ENCODE results near the gene VPS8. TPM values are rescaled to one million over a fixed set of nuclear protein-coding genes. Genes with fewer than 3 reads are reported as not detected.

VPS8 gene
- total and polyA plus RNA-seq, 2 of the 8 experiments (the other 6 are each of a cell fraction or from before 2014, with no cell fraction given) = 13.0 to 41.0 TPM

GRCh38 chr3:184908859-184909258 lies 96.9 kb downstream of the VPS8 start:
- no peaks in the 10 kb centered on the region for H3K27me3 ChIP-seq (replicated peaks in 1 of 4; ENCODE audit: control insufficient read depth in 3 of 4, extremely low read depth in 1 of 4, insufficient read depth in 3 of 4, low read length in 3 of 4)
- H3K27ac ChIP-seq (ENCODE audit: low read depth, low read length) = 0 out of 2 replicates have a peak overlapping the region, but pooled peaks have one; percentile 13
- ChIA-PET POLR2A (ENCODE audit: partially characterized antibody) (interaction anchor here (1.1 kb wide), 1 partner anchor 20 kb away, joined by 3 read pairs; no protein-coding TSS in a partner anchor), CTCF (ENCODE audit: partially characterized antibody) (interaction anchor here (0.9 kb wide), 1 partner anchor 263 kb away, joined by 4 read pairs; no protein-coding TSS in a partner anchor)
- H3K18ac ChIP-seq (ENCODE audit: extremely low read depth, low read length) = peak overlapping the region; percentile 52; the same call in 1 of the 2 replicates
- no peak overlapping the region for H2BK120ac ChIP-seq (replicated peaks; ENCODE audit: low read depth, low read length)
- peak; percentile 84 for FAIRE-seq
- H2BK20ac ChIP-seq (ENCODE audit: low read length) = 0 out of 2 replicates have a peak overlapping the region, but pooled peaks have one; percentile 23
- peaks cover 0 to 9% (median 0%) of the 10 kb centered on the region in 4 experiments; a peak in 2 of 8 replicates for H3K36me3 ChIP-seq (ENCODE audit: control insufficient read depth in 2 of 4, insufficient read depth in 4 of 4, low read length in 3 of 4)
- 31% methylated on average over 4 of the region's 4 CpGs; no CpG with 5 or more reads in 1 of the 2 experiments for WGBS, 2 experiments (ENCODE audit: extremely low coverage in 1 of 2, insufficient coverage in 1 of 2, insufficient read length in 1 of 2, insufficient replicate concordance in 2 of 2, low coverage in 1 of 2, low lambda C conversion rate in 2 of 2, missing lambda C conversion rate in 1 of 2)
- peak overlapping the region; percentile 91 for H2BK12ac ChIP-seq (ENCODE audit: low read depth, low read length)
- no peak overlapping the region for H2BK15ac ChIP-seq (ENCODE audit: low read length)
- peaks cover 19 to 41% (median 32%) of the 10 kb centered on the region in 4 experiments for H3K4me1 ChIP-seq (replicated peaks in 1 of 4; ENCODE audit: control insufficient read depth in 3 of 4, insufficient read depth in 4 of 4, low read length in 3 of 4)
- no peak overlapping the region for H3K14ac ChIP-seq (ENCODE audit: insufficient read length)
- H4K20me1 ChIP-seq (replicated peaks in 1 of 2; ENCODE audit: control insufficient read depth in 1 of 2, insufficient read depth in 2 of 2, low read length in 2 of 2) = no peaks in the 10 kb centered on the region
- peak overlapping the region; percentile 78 for H4K5ac ChIP-seq (ENCODE audit: insufficient read length, low read depth, low read length)
- H3K56ac ChIP-seq (replicated peaks; ENCODE audit: insufficient read length, low read depth, low read length) = no peak overlapping the region
- no peak for DNase-seq (ENCODE audit: low read depth in 1 of 2, low spot score in 2 of 2)
- H3K23me2 ChIP-seq (ENCODE audit: low read depth, low read length) = no peaks in the 10 kb centered on the region
- H3K9ac ChIP-seq (replicated peaks in 1 of 4; ENCODE audit: extremely low read depth in 1 of 4, low read depth in 3 of 4, low read length in 3 of 4) = no peak overlapping the region; a peak in 2 of 7 replicates
- H3K4me2 ChIP-seq (ENCODE audit: insufficient read depth in 1 of 2, low read depth in 2 of 2, low read length in 2 of 2) = peak overlapping the region; percentile 15 to 37; a peak in 3 of 4 replicates
- H2AK5ac ChIP-seq (ENCODE audit: low read depth, low read length) = 0 out of 2 replicates have a peak overlapping the region, but pooled peaks have one; percentile 77
- H2AFZ ChIP-seq (ENCODE audit: low read length) = no peak overlapping the region
- H3K79me1 ChIP-seq (ENCODE audit: low read depth, low read length) = no peaks in the 10 kb centered on the region
- peak overlapping the region in 1 of 4 experiments; percentile 23; a peak in 1 of 8 replicates for H3K4me3 ChIP-seq (ENCODE audit: extremely low read depth in 1 of 4, insufficient read depth in 2 of 4, low read depth in 3 of 4, low read length in 4 of 4)
- H4K8ac ChIP-seq (ENCODE audit: extremely low read depth, insufficient read depth, low read length) = no peak overlapping the region
- no peak overlapping the region for H3K23ac ChIP-seq (ENCODE audit: insufficient read length)
- H3K79me2 ChIP-seq (ENCODE audit: control insufficient read depth in 1 of 2, insufficient read depth in 2 of 2, low read length in 2 of 2) = no peaks in the 10 kb centered on the region
- 0 out of 2 replicates have a peak overlapping the region, but pooled peaks have one; percentile 57 for H2BK5ac ChIP-seq (ENCODE audit: low read depth, low read length)
- H4K91ac ChIP-seq (replicated peaks; ENCODE audit: insufficient read length, low read length) = peak overlapping the region; percentile 90
- H3K9me3 ChIP-seq (ENCODE audit: insufficient read depth in 2 of 2, low read depth in 1 of 2, low read length in 1 of 2) = peaks cover 5 to 9% of the 10 kb centered on the region in 2 experiments; a peak in 3 of 4 replicates
- no peak overlapping the region for H3K4ac ChIP-seq (replicated peaks; ENCODE audit: insufficient read length, low read depth, low read length)
- TF ChIP-seq GTF2F1 (IDR thresholded peaks at IDR 0.05; ENCODE audit: borderline replicate concordance, low read depth, low read length) (no peak), FOSL1 (IDR thresholded peaks at IDR 0.05; ENCODE audit: insufficient read depth, low read depth, low read length) (no peak), KDM1A (IDR thresholded peaks at IDR 0.05; ENCODE audit: borderline replicate concordance, low read length) (no peak), HDAC2 (IDR thresholded peaks at IDR 0.05; ENCODE audit: borderline replicate concordance in 1 of 2, low read depth in 2 of 2, low read length in 2 of 2) (no peak), USF2 (IDR thresholded peaks at IDR 0.05; ENCODE audit: low read length) (no peak), JUND (IDR thresholded peaks at IDR 0.05; ENCODE audit: low read length) (no peak), SRF (IDR thresholded peaks at IDR 0.05; ENCODE audit: low read depth, low read length) (no peak), RNF2 (IDR thresholded peaks at IDR 0.05; ENCODE audit: borderline replicate concordance, low read depth, low read length, missing control alignments, poor library complexity, severe bottlenecking) (no peak), SP1 (IDR thresholded peaks at IDR 0.05; ENCODE audit: low read depth, low read length) (no peak)
